GM12872 (cell line): ENCODE results near the gene ECM2.

Experiments used
- TF ChIP-seq, protein P1 (sequence below): IDR thresholded peaks from 3 replicates; pipeline ENCODE4 v1.5.1; 2011; ENCODE audit warnings: low read depth, mild to moderate bottlenecking, low read length, moderate library complexity; ENCODE audit not compliant: insufficient read depth

ECM2 gene

DNA sequence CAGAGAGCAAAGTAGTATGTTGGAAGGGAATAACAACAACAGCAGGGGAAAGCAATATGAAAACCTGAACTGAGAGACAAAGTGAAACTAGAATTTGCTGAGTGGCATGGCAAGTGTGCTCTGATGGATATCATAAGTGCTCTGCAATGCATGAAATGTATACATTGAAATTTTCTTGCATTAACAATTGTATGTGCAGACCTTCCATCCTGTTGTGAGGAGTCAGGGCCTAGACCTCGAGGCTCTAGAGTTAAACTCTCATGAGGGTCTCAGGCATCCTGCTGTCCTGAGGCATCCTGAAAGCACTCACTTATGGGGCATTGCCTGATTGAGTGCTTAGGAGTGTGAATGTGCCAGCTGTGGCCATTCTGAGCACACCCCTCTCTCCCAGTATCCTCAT, 1.1 kb downstream of the ECM2 start:
- TF ChIP-seq, protein P1, sequence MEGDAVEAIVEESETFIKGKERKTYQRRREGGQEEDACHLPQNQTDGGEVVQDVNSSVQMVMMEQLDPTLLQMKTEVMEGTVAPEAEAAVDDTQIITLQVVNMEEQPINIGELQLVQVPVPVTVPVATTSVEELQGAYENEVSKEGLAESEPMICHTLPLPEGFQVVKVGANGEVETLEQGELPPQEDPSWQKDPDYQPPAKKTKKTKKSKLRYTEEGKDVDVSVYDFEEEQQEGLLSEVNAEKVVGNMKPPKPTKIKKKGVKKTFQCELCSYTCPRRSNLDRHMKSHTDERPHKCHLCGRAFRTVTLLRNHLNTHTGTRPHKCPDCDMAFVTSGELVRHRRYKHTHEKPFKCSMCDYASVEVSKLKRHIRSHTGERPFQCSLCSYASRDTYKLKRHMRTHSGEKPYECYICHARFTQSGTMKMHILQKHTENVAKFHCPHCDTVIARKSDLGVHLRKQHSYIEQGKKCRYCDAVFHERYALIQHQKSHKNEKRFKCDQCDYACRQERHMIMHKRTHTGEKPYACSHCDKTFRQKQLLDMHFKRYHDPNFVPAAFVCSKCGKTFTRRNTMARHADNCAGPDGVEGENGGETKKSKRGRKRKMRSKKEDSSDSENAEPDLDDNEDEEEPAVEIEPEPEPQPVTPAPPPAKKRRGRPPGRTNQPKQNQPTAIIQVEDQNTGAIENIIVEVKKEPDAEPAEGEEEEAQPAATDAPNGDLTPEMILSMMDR, result no peak

DNA sequence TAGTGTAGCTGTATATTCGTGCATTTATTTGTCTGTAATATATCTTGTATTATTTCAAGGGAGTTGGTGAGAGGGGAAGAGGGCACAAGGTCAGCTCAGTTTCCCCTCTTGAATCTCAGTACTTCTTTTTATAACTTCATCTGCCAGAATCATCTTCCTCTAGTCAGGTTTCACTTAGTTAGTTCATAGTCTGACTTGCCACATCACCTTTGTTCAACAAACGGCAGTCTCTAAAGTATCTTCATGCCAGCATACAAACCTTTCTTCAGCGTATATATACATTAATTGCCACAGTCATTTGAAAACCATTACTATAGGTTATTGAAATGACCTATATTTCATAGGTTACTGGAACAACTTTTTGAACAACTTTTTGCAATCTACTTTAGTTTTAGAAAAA, 1.6 kb downstream of the ECM2 start:
- TF ChIP-seq, protein P1, result no peak

DNA sequence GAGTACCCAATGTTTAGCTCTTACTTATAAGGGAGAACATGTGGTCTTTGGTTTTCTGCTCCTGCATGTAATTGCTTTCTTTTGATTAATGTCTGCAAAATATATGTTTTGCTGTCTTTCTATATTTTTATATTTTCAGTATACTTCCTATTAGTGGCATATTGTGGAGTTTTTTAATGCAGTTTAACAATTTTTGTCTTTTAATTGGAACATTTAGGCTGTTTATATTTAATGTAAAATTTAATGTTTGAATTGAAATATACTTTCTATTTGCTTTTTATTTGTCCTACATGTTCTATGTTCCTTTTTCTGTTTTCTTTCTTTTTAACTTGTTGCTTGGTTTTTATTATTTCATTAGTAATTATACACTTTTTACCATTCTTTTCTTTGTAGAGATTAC, 4.9 kb downstream of the ECM2 start:
- TF ChIP-seq, protein P1, result no peak

DNA sequence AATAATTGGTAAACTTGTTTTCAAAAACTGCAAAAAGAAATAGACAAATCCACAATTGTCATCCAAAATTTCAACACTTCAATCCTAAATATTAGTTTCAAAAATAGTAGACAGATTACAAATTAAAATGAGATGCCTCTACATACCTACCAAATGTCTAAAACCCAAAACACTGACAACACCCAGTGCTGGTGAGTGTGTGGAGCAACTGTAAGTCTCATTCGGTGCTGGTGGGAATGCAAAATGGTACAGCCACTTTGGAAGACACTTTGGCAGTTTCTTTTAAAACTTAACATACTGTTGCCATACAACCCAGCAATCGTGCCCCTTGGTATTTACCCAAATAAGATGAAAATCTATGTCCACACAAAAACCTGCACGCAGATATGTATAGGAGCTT, 6.7 kb downstream of the ECM2 start:
- TF ChIP-seq, protein P1, result no peak

DNA sequence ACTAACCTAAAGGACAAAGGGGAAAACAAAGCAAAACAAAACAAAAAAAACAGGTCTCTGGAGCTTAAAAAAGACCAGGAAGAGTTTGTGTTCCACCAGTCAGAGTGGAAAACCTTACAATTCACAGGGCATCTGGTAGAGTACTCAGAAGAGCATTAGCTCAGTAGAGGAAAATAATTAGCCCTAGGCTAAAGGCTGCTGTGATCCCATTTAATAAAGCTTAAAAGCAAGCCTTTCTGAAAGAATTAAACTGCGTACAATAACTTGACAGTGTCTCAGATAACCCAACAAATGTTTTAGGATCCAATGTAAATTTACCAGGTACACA, 7.3 kb downstream of the ECM2 start:
- TF ChIP-seq, protein P1, result no peak

DNA sequence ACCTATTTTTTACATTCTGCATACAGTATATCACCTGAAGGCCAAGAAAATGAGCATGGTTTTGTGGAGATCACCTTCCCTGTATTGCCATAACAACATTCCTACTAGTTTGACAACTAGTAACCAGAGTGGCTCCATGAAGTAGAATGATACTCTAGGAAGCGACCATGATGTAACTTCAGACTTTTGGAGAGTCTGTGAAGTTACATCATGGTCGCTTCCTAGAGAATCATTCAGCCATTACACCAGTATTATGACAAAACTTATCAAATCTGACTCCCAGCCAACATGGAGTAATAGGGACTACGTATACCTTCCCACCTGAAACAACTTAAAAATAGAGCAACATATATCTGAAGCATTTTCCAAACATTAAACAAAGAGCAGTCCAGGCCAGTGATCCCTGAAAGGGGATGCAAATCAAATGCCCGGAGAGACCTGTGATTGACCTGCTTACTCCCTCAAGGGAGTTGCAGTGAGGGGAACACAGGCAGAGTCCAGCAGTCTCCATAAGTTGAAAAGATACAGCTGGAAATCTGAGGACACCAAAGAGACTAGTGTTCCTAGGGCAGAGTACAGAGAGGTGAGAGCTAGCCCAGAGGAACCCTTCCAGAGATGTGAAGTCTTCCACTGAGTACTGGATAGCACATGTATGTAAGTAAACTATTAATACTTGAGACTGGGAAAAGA, 7.8 kb downstream of the ECM2 start:
- TF ChIP-seq, protein P1, result no peak

DNA sequence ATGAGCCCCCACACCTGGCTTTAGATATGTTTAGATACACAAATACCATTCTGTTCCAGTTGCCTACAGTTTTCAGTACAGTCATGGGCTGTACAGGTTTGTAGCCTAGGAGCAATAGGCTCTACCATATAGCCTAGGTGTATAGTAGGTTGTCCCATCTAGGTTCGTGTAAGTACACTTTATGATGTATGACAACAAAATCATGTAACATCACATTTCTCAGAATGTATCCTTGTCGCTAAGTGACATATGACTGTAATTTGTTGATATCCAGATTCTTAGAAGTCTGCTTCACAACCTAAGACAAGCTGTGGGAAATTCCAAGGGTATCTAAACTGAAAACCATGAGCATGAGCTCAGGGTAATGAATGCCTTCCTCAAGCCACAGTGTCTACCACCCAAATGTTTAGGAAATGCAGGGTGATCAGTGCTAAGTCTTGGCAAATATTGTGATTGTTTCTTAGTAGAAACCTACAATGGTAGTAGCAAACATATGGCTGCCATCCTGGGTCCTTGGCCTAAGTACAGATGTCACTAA, 8.4 kb downstream of the ECM2 start:
- TF ChIP-seq, protein P1, result no peak
